HG02885 (cell line): ENCODE results near the gene MCM6.

Source experiments
- ATAC-seq: cut with Tn5 transposase; IDR thresholded peaks from one replicate; pipeline ENCODE4 v1.9.1; 2021; ENCODE audit warnings: mild to moderate bottlenecking; ENCODE audit not compliant: unreplicated experiment, poor library complexity

Gene MCM6

GRCh38 chr2:135792401-135793150, 83.7 kb downstream of the MCM6 start:
- ATAC-seq = no peak

- ATAC-seq = no peak
Measured at GRCh38 chr2:135791418-135792190, 84.6 kb downstream of the MCM6 start.

GRCh38 chr2:135790423-135790822, 85.8 kb downstream of the MCM6 start:
- no peak for ATAC-seq
